Activated CD8-positive, alpha-beta memory T cell treated with anti-CD3 and anti-CD28 coated beads for 4 hours (primary cell): ENCODE data around the gene SPSB1.

Experiments
- DNase-seq, 2 donors: peaks; one replicate each; pipeline ENCODE4 v3.0.0-alpha.2; 2020; ENCODE audit warnings: low read depth in 2 of 2

SPSB1 gene

DNA sequence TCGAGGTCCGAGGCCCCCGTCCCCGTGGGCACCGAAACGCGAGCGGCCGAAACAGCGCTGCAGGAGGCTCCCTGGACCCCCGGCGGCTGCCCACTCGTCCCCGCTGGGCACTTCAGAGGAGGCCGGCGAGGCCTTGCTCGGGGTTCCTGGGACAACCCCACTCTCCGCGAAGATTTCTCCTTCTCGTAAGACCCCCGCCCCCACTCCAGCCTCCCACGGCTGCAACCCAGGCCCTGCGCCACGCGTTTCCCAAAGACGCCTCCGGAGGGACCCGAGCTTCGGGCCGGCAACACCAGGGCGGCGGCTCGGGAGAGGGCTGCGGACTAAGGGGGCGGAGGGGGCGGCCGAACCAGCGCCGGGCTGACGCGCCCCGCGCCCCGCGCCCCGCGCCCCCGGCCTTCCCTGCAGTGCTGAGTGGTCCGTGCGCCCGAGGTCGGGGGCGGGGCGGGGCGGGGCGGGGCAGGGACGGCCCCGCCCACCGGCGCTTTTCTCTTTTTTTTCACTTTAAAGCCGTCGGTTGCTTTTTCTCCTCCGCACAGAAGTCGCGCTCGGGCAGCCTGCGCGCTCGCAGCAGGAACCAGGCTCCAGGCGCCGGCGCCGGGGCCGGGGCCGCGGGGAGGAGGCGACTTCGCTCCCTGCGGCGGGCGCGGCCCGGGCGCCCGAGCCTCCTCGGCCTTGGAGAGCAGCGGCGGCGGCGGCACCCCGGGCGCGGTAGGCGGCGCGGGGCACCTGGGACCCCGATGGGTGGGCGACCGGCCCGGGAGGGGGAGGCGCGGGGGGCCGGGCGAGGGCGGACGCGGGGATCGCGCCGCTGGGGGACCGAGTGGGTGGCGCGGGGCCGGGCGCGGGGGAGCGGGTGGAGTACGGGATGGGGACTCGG lies at the start of gene SPSB1:
TSS of gene SPSB1 (plus strand) at position 534 of the 880 bp plus-strand sequence. CDS start 62,998 bp downstream, outside the sequence.
- peak; percentile 37 to 47 for DNase-seq

DNA sequence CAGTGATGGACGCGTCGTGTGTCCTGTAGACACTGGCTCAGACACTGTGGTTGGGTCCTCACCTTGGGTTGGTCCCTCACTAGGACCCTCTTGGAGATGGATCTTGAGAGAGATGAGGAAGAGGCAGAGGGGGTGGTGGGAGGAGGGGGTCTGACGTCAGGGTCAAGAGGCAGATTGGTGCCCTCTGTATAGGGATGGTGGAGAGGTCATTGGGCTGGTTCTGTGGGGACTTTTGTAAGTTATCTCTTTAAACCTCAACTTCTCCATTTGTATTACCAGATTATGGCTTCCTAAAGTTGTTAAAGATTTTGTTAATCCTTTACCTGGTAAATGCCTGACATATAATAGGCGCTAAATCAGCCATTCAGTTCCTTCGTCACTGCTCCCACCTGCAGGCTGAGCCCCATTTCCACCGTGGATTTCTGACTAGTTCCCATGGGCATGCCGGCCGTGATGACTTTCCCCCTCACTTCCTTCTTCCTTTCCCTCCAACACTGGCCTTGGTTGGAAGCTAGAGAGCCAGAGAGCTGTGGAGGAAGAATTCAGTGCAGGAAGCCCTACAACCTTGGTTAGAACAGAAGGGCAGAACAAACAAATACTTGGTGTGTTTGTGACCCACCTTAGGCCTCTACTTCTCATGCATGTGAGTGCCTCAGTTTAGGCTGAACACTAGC lies 49.5 kb upstream of the SPSB1 start:
- no peak for DNase-seq

DNA sequence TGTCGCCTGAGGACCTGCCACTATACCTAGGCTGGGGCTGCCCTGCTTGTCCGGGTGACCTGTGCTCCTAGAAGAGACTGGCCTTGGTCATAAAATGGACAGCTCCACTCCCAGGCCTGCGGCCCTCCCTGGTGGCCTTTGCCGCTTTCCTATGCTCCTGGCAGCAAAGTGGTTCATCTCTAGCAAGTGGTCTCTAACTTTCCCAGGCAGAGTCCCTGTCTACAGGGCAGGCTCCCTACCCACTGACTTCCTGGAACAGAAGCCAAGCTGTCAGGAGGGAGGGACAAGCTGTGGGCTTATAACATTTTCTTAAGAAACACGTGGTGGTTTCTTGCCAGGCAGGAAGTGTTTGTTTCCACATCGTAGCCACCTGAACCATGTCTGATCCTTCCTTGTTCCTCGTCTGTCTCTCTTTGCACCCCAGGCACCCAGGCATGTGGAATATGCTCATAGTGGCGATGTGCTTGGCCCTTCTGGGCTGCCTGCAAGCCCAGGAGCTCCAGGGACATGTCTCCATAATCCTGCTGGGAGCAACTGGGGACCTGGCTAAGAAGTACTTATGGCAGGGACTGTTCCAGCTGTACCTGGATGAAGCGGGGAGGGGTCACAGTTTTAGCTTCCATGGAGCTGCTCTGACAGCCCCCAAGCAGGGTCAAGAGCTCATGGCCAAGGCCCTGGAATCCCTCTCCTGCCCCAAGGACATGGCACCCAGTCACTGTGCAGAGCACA lies 48.0 kb upstream of the SPSB1 start:
- no peak for DNase-seq

DNA sequence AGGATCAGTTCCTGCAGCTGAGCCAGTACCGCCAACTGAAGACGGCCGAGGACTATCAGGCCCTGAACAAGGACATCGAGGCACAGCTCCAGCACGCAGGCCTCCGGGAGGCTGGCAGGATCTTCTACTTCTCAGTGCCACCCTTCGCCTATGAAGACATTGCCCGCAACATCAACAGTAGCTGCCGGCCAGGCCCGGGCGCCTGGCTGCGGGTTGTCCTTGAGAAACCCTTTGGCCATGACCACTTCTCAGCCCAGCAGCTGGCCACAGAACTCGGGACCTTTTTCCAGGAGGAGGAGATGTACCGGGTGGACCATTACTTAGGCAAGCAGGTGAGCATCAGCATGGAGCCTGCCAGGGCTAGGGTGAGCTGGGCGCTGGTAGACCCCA lies 47.5 kb upstream of the SPSB1 start:
- no peak for DNase-seq

DNA sequence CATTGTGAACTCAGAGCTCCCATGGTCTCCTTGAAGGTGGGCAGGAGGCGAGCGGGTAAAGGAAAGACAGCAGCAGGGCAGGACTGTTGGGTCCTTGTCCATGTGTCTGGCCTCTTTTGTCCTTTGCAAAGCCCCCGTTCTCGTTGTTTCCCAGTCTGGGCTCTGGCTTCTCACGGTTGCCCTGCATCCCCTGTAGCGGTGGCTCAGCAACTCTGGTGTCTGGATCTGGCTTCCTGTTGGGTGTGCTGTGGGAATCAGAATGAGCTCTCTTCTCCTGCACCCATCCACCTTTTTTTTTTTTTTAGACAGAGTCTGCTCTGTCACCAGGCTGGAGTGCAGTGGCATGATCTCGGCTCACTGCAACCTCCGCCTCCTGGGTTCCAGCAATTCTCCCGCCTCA lies 47.0 kb upstream of the SPSB1 start:
- DNase-seq, result no peak

DNA sequence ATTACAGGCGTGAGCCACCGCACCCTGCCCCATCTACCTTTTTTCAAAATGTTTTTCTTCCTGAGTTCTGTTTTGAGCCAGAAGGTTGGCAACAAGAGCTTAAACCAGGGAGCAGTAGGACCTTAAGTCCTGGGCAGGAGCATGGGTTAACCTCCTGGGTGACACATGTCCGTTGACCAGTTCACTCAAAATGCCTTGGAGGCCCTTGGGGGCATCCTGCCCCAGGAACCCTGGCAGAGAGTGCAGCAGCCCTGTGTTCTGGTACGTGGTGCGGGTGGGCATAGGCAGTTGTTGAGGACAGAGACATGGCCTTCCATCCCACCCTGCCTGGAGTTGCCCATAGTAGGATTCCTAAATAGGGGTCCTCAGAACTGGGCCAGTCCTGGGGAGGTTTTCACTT lies 46.5 kb upstream of the SPSB1 start:
- no peak for DNase-seq

DNA sequence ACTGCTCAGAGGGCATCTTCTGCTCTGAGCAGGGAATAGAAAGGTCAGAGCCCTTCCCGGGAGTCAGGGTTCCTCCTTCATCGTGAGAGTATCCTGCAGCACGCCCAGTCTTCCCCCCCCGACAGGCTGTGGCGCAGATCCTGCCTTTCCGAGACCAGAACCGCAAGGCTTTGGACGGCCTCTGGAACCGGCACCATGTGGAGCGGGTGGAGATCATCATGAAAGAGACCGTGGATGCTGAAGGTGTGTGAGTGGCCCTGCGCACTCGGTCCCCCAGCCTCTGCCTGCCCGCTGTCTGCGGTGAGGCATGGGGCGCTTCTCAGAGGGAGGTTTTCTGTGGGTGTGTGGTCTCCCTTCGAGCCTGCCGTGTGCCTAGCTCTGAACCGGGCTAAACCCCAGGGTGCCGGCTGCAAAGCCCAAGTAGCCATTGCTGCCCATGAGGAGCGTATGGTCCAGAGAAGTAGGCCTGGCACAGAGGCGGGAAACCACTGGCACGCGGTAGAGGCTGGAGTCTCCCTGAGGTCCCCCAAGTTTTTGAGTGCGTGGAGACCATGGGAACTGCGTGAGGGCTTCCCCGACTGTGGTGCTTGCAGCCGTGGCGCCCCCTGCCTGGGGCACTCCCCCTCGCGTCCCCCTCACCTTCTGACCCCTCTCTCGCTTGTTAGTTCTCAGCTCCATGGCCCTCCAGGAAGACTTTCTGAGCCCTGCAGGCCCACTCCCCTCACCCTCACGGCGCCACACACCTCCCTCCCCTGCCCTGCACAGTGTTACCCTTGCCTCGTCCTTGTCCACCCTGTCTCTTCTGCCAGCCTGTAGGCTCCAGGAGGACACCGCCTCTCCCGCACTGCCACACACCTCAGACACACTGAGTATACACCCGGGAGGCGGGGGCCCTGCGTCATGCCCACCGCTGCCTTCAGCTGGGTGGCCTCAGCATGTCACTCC lies 45.6 kb upstream of the SPSB1 start:
- DNase-seq, result no peak

DNA sequence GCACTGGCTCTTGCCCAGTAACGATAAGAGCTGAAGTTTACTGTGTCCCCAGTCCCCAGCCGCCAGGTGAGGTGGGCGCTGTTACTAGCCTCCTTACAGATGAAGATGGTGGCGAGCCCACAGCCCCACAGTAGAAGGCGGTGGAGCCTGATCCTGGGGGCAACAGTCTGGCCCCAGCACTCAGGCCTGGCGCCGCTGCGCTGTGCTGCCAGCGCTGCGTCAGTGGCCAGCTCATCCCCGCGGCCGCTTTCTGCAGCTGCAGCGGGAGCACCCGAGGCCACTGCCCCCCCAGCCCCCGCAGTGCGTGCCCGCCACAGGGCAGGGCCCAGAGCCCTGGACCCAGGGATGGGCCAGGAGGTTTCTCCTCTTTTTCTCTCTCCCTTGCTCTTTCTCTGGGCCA lies 44.8 kb upstream of the SPSB1 start:
- DNase-seq, result no peak

DNA sequence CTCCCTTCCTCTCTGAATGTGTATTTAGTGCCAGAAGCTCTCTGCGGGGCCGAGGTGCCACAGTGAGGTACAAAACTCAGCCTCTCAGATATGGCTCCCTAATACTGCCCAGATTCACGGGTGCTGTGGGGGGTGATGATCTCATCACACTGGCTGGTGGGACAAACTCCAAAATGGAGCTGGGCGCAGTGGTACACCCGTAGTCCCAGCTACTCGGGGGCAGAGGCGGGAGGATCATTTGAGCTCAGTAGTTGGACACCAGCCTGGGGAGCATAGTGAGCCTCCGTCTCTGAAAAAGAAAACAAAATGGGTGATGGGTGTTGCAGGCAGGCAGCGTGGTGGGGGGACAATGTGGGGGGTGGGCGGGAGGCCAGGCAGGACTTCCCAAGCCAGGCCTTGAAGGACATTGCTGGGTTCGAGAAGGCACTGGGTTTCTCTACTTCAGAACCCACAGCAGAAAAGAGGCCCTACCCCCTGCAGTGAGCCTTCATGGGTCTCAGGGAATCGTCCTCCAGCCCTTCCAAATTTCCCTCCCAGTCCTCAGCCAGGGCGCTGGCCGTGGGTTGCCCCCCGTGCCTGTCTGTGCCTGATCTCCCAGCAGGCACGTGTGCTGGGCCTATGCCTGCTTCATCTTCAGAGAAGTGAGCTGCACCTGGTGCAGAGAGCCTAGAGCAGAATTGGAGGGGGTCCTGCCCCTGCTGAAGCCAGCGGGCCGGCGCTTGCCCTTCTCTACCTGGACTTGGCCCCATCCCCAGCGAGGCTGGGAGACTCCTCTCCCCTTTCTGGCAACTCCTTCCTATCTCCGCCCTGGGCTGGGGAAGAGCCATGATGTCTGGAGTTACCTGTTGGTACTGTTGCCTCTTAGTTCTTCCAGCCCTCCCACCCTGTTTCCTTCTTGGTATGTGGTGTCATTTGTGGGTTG lies 44.1 kb upstream of the SPSB1 start:
- DNase-seq, result no peak

DNA sequence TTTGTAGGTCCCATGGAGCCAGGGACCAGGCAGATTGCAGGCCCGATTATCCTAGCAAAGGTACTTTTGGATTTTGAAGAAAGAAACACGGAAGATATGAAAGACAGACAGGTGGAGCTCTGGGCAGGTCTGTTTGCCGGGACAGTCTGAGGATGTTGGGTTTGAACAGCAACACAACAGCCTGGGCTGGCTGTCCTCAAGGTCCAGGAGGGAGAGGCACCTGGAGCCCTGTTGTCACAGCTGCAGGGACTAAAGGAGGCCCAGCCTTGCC lies 43.5 kb upstream of the SPSB1 start:
- DNase-seq, result no peak

DNA sequence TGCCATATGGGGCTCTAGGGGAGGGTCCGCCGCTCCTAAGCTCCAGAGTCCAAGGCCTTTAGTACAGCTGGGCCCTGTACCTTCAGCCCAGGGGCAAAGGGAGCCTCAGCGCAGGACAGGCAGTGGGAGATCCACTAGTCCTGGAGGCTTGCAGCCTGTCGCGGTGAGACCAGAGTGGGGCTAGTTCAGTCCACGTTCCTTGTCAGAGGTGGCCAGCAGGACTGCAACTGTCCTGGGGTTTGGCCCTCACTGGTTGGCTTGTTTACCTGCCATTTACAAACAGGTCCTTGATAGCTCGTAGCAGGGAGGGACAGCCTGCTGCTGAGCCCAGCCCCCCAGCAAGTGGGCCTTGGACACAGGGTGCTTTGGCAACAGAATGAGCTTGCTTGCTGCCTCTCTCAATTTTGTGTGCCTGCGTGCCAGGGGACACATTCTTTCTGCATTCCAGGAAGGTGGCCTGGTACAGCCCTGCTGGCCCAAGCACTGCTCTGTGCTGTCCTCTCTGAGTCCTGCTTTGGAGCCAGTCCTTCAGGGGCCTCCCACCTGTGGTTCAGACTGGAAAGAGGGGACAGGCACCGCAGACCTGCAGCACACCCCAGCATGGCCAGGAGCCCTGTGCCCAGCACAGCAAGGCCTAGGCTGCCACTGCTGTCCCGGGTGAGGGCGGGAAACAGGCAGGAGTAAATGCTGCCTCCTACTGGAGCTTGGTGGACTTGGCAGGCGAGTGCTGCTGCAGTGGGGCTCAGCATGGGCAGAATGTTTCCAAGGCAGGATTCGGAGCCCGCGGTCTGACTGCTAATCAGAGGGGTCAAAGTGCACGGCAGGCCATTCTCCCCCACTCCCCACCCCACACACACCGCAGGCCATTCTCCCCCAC lies 42.9 kb upstream of the SPSB1 start:
- no peak for DNase-seq

DNA sequence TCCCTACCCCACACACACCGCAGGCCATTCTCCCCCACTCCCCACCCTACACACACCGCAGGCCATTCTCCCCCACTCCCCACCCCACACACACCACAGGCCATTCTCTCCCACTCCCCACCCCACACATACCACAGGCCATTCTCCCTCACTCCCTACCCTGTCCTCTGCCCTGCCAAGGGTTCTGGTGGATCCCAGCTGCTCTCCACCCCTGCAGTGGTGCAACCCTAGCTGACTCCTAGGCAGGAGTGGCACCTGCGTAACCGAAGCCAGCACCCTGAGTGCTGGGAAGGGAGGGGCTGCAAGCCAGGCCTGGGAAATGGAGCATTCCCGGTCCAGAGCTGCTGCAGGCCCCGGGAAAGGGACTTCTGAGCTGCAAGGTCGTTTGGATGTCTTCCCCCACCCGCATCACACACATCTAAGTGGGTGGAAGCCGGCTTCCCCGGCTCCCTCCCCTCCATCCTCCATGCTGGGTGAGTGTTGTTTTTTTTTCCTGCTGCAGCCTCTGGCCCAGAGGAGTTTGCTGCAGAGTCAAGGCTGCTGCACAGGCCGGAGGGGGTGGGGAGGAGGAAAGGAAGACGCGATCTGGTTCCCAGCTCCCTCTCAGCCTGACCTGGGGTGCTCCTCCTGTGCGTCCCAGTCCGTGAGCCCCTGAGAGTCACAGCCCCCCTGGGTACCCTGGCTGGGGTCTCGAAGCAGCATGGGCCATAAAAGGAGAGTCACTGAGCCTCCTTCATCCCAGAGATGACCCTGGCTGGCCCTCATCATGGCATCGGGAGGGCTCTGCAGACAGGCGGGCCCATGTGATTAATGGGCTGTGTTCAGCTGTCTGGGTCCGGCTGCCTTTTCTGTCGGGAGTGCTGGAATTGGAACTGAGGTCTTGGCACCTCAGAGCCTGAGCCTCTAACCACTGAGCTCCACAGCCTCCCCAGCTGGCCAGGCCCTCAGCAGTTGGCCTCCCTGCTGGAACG lies 42.0 kb upstream of the SPSB1 start:
- no peak for DNase-seq

DNA sequence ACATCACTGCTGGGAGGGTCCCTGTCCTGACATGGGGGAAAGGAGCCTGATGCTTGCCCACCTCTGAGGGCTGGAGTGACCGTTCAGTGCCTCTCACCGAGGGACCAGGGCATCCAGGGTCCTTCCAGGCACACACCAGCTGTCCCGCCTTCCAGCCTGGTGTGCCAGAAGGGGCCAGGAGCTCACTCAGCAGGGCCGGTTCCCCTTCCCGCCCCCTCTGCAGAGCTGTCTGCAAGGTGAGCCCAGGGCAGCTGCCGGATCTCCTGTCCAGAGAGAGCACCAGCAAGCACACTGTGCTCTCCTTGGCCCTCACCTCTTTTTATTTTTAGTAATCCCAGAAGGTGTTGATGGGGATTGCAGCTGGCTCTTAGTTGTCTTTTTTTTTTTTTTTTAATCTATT lies 41.2 kb upstream of the SPSB1 start:
- DNase-seq, result no peak

DNA sequence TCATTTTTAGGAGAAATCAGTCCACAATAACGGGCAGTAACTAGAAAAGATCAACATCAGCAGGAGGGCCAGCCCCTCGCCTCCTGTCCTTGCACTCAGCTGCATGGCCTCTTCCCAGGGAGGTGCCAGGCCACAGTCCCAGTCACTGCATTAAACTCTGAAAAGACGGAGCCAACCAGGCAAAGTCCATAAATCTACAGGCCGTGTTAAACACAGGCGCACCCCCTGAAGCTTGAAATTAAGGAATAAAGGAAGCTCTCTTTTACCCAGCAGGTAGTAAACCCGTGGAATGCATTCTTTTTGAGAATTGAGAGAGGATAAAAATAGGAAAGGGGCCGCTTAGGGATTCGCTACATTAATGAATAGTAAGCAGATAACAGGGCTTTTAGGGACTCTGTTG lies 39.7 kb upstream of the SPSB1 start:
- no peak for DNase-seq

DNA sequence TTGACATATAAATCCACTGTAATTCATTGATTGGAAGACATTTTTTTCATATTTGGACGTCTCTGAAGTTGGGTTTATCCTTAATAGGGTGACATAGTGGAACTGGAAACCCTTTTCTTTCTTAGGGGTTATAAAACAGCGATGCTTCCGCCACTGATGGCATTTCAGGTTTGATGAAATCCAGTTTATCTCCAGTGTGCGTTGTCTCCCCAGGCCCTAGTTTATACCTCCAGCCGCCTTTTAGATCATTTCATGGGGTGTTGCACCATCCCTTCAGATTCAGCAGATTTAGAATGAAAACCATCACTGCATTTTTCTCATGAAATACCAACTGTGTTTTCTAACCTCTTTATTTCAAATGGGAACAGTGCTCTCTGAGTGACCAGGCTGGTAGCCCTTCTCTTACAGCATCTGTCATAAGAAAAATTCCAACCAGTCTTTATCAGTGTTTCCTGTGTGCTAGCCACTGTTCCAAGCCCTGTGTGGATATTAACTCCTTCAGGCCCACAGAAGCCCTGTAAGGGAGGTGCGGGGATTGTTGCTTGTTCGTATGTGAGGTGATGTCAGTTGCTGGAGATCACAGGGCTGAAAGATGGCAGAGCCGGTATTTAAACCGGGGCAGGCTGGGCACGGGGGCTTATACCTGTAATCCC lies 39.1 kb upstream of the SPSB1 start:
- no peak for DNase-seq

DNA sequence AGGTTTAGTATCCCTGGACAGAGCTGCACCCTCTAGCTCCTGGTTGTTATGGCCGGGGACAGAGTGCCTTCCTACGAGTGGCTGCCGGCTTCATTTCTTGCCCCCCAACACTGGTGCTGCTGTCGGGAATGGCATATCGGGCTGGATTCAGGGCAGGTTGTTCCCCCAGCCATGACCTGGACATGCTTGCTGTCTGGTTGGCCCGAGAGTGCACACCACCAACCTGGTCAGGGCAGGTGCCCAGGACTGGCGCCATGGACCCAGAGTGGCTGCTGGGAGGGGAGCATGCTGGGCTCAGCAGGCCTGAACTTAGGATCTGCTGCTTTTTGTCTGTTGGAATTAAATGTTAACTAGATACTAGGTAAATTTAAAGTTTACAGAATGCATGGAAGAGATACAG lies 36.4 kb upstream of the SPSB1 start:
- no peak for DNase-seq

DNA sequence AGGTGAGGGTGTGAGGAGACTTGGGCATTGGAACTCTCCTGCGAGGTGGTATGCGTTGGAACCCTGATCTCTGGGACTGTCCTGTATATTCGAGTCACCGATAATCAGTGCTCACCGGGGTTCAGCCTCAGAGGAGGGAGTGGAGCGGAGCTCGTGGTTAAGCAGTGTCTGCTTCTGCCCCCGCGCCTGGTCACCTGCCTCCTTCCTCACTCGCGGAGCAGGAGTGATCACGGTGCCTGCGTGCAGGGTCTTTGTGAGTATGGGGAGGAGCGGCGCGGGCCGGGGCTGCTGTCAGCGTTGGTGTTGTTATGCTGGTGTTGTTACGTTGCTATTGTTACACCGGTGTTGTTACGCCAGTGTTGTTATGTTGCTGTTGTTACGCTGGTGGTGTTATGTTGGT lies 34.8 kb upstream of the SPSB1 start:
- no peak for DNase-seq

DNA sequence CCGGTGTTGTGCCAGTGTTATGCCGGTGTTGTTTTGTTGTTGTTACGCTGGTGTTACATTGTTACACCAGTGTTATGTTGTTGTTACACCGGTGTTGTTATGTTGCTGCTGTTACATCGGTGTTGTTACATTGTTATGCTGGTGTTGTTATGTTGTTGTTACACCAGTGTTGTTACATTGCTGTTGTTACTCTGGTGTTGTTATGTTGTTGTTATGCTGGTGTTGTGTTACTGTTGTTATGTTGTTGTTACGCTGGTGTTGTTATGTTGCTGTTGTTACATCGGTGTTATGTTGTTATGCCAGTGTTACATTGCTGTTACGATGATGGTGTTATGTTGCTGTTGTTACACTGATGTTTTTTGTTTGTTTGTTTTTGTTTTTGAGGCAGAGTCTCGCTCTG lies 34.1 kb upstream of the SPSB1 start:
- DNase-seq, result no peak
